ENCODE measurements around the gene STK32C. TPM values are rescaled to one million over a fixed set of nuclear protein-coding genes. Genes with fewer than 3 reads are reported as not detected.

Gene STK32C
- total and polyA plus RNA-seq, 10 donors = 9.6 to 27.8 (median 15.7) TPM

DNA sequence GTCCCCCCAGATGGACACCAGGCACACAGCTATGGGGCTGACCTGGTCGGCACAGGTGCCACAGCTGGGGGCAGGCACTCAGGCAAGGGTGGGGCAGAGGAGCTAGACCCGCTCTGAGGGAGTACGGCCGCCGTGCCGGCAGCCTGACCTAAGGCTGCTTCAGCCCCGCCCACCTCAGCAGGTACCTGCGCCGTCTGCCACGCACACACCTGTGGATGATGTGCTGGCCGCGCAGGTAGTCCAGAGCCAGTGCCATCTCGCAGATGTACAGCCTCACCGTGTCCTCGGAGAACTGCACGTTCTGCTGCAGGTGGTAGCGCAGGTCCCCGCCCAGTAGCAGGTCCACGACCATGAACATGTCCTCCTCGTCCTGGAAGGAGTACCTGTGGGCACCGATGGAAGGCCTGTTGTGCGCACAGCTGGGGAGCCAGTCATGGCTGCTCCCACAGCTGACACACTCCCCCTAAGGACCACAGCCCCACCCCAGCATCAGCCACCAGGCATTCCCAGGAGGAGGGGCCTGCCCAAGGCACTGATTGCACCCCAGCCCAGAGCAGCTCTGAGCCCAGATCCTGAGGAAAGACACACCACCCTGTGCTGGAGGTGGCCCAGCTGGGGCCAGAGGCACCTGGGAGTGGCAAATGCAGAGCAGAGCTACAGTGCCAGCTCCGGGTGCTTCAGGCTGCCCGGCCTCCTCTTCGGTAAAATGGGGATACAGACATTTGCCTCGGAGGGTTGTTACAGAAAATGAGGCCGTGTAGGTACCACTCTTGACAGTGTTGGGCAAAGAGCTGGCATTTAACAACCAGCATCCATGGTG is 81.0 kb downstream of the STK32C start:
- Histone ChIP-seq H3K27ac (peak overlapping the region in 1 of 8 donors; percentile 4), H3K9me3 (no peaks in the 10 kb centered on the region), H3K4me3 (no peak overlapping the region), H3K36me3 (peaks cover 0 to 18% (median 0%) of the 10 kb centered on the region in 6 donors), H3K4me1 (peaks cover 5 to 53% (median 35%) of the 10 kb centered on the region in 6 donors), H3K27me3 (replicated peaks in 1 of 7) (no peaks in the 10 kb centered on the region)
- WGBS, 5 donors = 89 to 96% (median 93%) methylated on average over 16 to 27 of the region's 27 CpGs
- TF ChIP-seq POLR2A (IDR thresholded peaks at IDR 0.05) (no peak), CTCF (IDR thresholded peaks at IDR 0.05 in 8 of 11, conservative IDR thresholded peaks at IDR 0.05 in 3 of 11) (no peak), POLR2AphosphoS5 (IDR thresholded peaks at IDR 0.05) (no peak)
- DNase-seq = no peak
- intact Hi-C loops (cut with DNase I; ENCODE audit: low total_unique reads) = no loop called here

- intact Hi-C loops (cut with DNase I; ENCODE audit: low total_unique reads) = no loop called here
- DNase-seq = no peak
- WGBS, 5 donors = 73 to 90% (median 86%) methylated on average over 7 to 8 of the region's 8 CpGs
Observed at GRCh38 chr10:132225849-132226205, 81.9 kb downstream of the STK32C start.

GRCh38 chr10:132225073-132225848 is 82.5 kb downstream of the STK32C start:
- peaks cover 2 to 38% (median 22%) of the 10 kb centered on the region in 6 donors for H3K4me1 ChIP-seq
- no peaks in the 10 kb centered on the region for H3K9me3 ChIP-seq
- WGBS, 5 donors = 91 to 96% (median 92%) methylated on average over 21 to 25 of the region's 25 CpGs
- peak overlapping the region in 1 of 8 donors; percentile 33 for H3K27ac ChIP-seq
- TF ChIP-seq POLR2AphosphoS5 (IDR thresholded peaks at IDR 0.05) (no peak), POLR2A (IDR thresholded peaks at IDR 0.05) (no peak), CTCF (IDR thresholded peaks at IDR 0.05 in 8 of 11, conservative IDR thresholded peaks at IDR 0.05 in 3 of 11) (no peak)
- H3K4me3 ChIP-seq = no peak overlapping the region
- DNase-seq = no peak
- H3K27me3 ChIP-seq (replicated peaks in 1 of 7) = no peaks in the 10 kb centered on the region
- peaks cover 0 to 18% (median 0%) of the 10 kb centered on the region in 6 donors for H3K36me3 ChIP-seq
- intact Hi-C loops (cut with DNase I; ENCODE audit: low total_unique reads) = no loop called here

More at GRCh38 chr10:132225849-132226205, 81.9 kb downstream of the STK32C start:
- TF ChIP-seq POLR2A (IDR thresholded peaks at IDR 0.05) (no peak), CTCF (IDR thresholded peaks at IDR 0.05 in 8 of 11, conservative IDR thresholded peaks at IDR 0.05 in 3 of 11) (no peak), POLR2AphosphoS5 (IDR thresholded peaks at IDR 0.05) (no peak)
- Histone ChIP-seq H3K4me1 (peaks cover 5 to 44% (median 28%) of the 10 kb centered on the region in 6 donors), H3K36me3 (peaks cover 0 to 18% (median 0%) of the 10 kb centered on the region in 6 donors), H3K27ac (peak overlapping the region in 1 of 8 donors; percentile 33), H3K4me3 (no peak overlapping the region), H3K27me3 (replicated peaks in 1 of 7) (no peaks in the 10 kb centered on the region), H3K9me3 (no peaks in the 10 kb centered on the region)

Measured in spleen (tissue), 11 donors.